Smooth muscle cell (in vitro differentiated cells): Measurements from ENCODE around the gene TEX48. TPM values are rescaled to one million over a fixed set of nuclear protein-coding genes. Genes with fewer than 3 reads are reported as not detected.

Experiments used
- DNase-seq: peaks from one replicate; lab custom pipeline; 2025; ENCODE audit not compliant: unreplicated experiment; lab: John Stamatoyannopoulos, UW
- H2AFZ ChIP-seq: fragments of 200-600 bp; sonication (generic); 2 replicates; pipeline ENCODE4 v1.6.0; 2016; ENCODE audit warnings: antibody characterized with exemption, low read depth, mild to moderate bottlenecking
- H3F3A ChIP-seq: fragments of 200-600 bp; sonication (generic); 2 replicates; pipeline ENCODE4 v1.6.0; 2017; ENCODE audit warnings: antibody characterized with exemption, low read depth
- H3K27ac ChIP-seq: fragments of 200-600 bp; sonication (generic); 2 replicates; pipeline ENCODE4 v1.5.1; 2016; ENCODE audit warnings: low read depth, mild to moderate bottlenecking
- H3K27me3 ChIP-seq: fragments of 200-600 bp; sonication (generic); 2 replicates; pipeline ENCODE4 v1.6.1; 2016; ENCODE audit warnings: low read depth, mild to moderate bottlenecking
- H3K36me3 ChIP-seq: fragments of 200-600 bp; sonication (generic); 2 replicates; pipeline ENCODE4 v1.5.1; 2016; ENCODE audit warnings: low read depth
- H3K4me1 ChIP-seq: fragments of 200-600 bp; sonication (generic); 2 replicates; pipeline ENCODE4 v1.5.1; 2016; ENCODE audit warnings: low read depth
- H3K4me2 ChIP-seq: fragments of 200-600 bp; sonication (generic); 2 replicates; pipeline ENCODE4 v1.6.0; 2016; ENCODE audit warnings: mild to moderate bottlenecking
- H3K4me3 ChIP-seq: fragments of 200-600 bp; sonication (generic); 2 replicates; pipeline ENCODE4 v1.5.1; 2016; ENCODE audit warnings: mild to moderate bottlenecking
- H3K79me2 ChIP-seq: fragments of 200-600 bp; sonication (generic); 2 replicates; pipeline ENCODE4 v1.6.0; 2016; ENCODE audit warnings: low read depth, mild to moderate bottlenecking
- H3K9ac ChIP-seq: fragments of 200-600 bp; sonication (generic); 2 replicates; pipeline ENCODE4 v1.6.0; 2016; ENCODE audit warnings: low read depth
- H3K9me3 ChIP-seq: fragments of 200-600 bp; sonication (generic); replicated peaks from 2 replicates; pipeline ENCODE4 v1.5.1; 2016; ENCODE audit warnings: low read depth
- H4K20me1 ChIP-seq: fragments of 200-600 bp; sonication (generic); 2 replicates; pipeline ENCODE4 v1.6.0; 2016; ENCODE audit warnings: low read depth
- WGBS: methylation state at CpG from one replicate; pipeline ENCODE4 v1.1.7; 2016; ENCODE audit warnings: low lambda C conversion rate; 5-methylcytosine and 5-hydroxymethylcytosine counted together
- polyA plus RNA-seq: library from polyadenylated mRNA; unstranded; fragments of >200 nt; fragmentation: Nextera tagmentation; extraction: Ambion mirVana; gene quantifications from 2 replicates; pipeline ENCODE4 v1.2.1, GENCODE V29; 2016
- total RNA-seq: library from RNA; depleted of rRNA; stranded (reverse); fragments of >200 nt; gene quantifications from 2 replicates; pipeline ENCODE4 v1.2.3, GENCODE V29; 2014
- TF ChIP-seq, protein P1 (sequence below): fragments of 200-600 bp; sonication (generic); IDR thresholded peaks from 2 replicates; pipeline ENCODE4 v1.5.1; 2017; ENCODE audit warnings: borderline replicate concordance, mild to moderate bottlenecking, antibody characterized with exemption; ENCODE audit not compliant: insufficient read depth, poor library complexity, severe bottlenecking

The TEX48 gene
- total and polyA plus RNA-seq, 2 experiments from 2014 or later: not detected

DNA sequence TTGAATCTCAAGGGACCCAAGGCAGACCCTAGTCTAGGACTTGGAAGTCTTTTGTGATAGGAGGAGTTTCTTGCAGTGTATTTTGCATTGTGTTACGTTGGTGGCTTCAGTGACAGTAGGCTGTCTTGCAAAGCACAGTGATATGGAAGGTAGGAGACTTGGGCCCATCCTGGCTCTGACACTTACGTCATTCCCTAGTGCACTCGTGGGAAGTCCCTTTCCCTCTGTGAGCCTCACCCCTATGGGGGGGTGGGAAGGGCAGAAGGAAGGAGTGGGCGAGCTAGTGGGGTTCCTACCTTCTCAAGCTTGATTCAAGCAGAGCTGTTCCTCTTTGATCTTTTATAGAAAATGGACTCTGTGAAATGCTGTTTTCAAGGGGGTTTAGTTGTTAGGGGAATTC, 15.1 kb downstream of the TEX48 start:
- Histone ChIP-seq H3K4me1 (no peaks in the 10 kb centered on the region), H3K4me3 (no peak overlapping the region), H3K27me3 (peaks cover under 1% of the 10 kb centered on the region), H3K27ac (no peak overlapping the region), H3F3A (no peaks in the 10 kb centered on the region), H3K79me2 (no peaks in the 10 kb centered on the region), H3K9ac (no peak overlapping the region), H4K20me1 (no peaks in the 10 kb centered on the region), H3K36me3 (no peaks in the 10 kb centered on the region), H2AFZ (no peak overlapping the region), H3K4me2 (no peak overlapping the region), H3K9me3 (no peaks in the 10 kb centered on the region)
- TF ChIP-seq, protein P1, sequence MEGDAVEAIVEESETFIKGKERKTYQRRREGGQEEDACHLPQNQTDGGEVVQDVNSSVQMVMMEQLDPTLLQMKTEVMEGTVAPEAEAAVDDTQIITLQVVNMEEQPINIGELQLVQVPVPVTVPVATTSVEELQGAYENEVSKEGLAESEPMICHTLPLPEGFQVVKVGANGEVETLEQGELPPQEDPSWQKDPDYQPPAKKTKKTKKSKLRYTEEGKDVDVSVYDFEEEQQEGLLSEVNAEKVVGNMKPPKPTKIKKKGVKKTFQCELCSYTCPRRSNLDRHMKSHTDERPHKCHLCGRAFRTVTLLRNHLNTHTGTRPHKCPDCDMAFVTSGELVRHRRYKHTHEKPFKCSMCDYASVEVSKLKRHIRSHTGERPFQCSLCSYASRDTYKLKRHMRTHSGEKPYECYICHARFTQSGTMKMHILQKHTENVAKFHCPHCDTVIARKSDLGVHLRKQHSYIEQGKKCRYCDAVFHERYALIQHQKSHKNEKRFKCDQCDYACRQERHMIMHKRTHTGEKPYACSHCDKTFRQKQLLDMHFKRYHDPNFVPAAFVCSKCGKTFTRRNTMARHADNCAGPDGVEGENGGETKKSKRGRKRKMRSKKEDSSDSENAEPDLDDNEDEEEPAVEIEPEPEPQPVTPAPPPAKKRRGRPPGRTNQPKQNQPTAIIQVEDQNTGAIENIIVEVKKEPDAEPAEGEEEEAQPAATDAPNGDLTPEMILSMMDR: no peak
- WGBS: 84% methylated on average over 4 of the region's 4 CpGs
- DNase-seq: no peak

DNA sequence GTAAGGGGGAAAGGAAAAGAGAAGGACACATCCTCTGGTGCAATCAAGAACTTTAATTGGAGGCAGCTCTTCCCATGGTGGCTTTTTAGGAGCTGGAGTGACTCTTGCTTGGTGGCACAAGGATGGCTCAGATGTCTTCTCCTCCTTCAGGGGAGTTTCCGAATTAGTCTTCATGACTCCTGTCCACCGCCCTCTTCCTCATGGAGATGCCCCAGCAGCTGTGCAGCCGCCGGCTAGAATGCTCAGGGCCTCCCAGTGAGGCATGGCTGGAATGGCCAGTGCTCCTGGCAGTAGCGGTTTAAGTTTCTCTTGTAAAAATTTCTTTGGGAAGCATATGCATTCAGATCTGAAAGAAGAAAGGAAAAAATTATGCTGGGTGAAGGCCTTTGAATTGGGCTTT, 15.6 kb downstream of the TEX48 start:
- Histone ChIP-seq H3K4me1 (no peaks in the 10 kb centered on the region), H3K9ac (no peak overlapping the region), H3K4me3 (no peak overlapping the region), H3K27me3 (peaks cover 5% of the 10 kb centered on the region), H3K79me2 (no peaks in the 10 kb centered on the region), H4K20me1 (no peaks in the 10 kb centered on the region), H3K4me2 (no peak overlapping the region), H3K36me3 (no peaks in the 10 kb centered on the region), H2AFZ (no peak overlapping the region), H3K27ac (no peak overlapping the region), H3K9me3 (no peaks in the 10 kb centered on the region), H3F3A (no peaks in the 10 kb centered on the region)
- DNase-seq: no peak
- WGBS: 97% methylated on average over 5 of the region's 5 CpGs
- TF ChIP-seq, protein P1: no peak

DNA sequence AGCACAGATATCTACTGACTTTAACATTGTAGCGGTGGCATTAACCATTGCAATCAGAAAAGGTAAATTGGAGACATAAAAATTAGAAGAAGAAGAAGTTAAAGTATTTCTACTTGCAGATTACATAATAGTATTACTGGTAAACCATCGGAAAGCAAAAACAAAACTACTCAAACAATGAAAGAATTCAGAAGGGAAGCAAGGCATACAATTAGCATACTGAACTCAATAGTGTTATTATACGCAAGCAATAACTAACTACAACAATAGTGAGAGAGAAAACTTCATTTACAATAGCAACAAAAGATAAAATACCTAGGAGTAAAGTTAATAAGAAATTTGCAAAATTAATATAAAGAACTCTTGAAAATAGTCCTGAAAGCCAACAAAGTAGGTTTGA, 17.8 kb downstream of the TEX48 start:
- Histone ChIP-seq H4K20me1 (no peaks in the 10 kb centered on the region), H3K4me3 (no peak overlapping the region), H3K27ac (no peak overlapping the region), H3K9ac (no peak overlapping the region), H3F3A (no peaks in the 10 kb centered on the region), H2AFZ (no peak overlapping the region), H3K36me3 (no peaks in the 10 kb centered on the region), H3K4me2 (no peak overlapping the region), H3K9me3 (no peaks in the 10 kb centered on the region), H3K27me3 (peaks cover 6% of the 10 kb centered on the region), H3K4me1 (no peaks in the 10 kb centered on the region), H3K79me2 (no peaks in the 10 kb centered on the region)
- TF ChIP-seq, protein P1: no peak
- no peak for DNase-seq
- 74% methylated on average over 3 of the region's 3 CpGs for WGBS
